Body of pancreas (tissue), 4 donors: ENCODE results near the gene AMBRA1.

Experiments
- CTCF ChIP-seq, 7 experiments: fragments of 450-650 bp in 4 of 7; fragments of 200-600 bp in 3 of 7; sonication (generic) in 3 of 7; IDR thresholded peaks; one replicate each; pipeline ENCODE4 v1.5.1; 2016 to 2019; ENCODE audit warnings: antibody characterized with exemption in 7 of 7
- POLR2A ChIP-seq, 3 donors: fragments of 450-650 bp; IDR thresholded peaks; one replicate each; pipeline ENCODE4 v1.6.1; 2016; ENCODE audit warnings: antibody characterized with exemption in 3 of 3, mild to moderate bottlenecking in 2 of 3

GRCh38 chr11:46632502-46632901 lies 38.7 kb upstream of the AMBRA1 start:
- no peak for TF ChIP-seq CTCF (IDR thresholded peaks at IDR 0.05)
- TF ChIP-seq POLR2A (IDR thresholded peaks at IDR 0.05) = no peak
